HG02571 (cell line): ENCODE results near the gene GSTM2.

Source experiments
- ATAC-seq: cut with Tn5 transposase; IDR thresholded peaks from one replicate; pipeline ENCODE4 v1.9.1; 2021; ENCODE audit warnings: mild to moderate bottlenecking, moderate library complexity; ENCODE audit not compliant: unreplicated experiment

The GSTM2 gene

DNA sequence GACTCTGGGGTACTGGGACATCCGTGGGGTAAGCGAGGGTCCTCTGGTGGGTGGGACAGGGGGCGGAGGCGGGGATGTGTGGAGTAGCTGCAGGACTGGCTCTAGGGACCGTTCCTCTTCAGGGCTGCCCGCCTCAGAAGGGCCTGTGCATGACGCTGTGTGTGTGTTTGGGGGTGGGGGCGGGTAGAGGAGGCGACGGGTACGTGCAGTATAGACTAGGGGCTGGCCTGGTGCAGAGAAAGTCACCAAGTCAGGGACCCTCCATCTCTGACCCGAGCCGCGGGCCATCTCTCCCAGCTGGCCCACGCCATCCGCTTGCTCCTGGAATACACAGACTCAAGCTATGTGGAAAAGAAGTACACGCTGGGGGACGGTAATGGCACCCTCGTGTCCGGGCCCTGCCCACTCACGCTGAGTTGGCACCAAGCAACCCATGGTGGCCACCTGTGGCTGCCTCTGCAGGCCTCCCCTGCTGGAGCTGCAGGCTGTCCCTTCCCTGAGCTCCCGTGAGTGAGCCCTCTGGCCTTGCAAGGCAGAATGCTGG lies 44.5 kb downstream of the GSTM2 start:
- ATAC-seq: no peak

GRCh38 chr1:109713636-109714035 lies 45.8 kb downstream of the GSTM2 start:
- no peak for ATAC-seq

- no peak for ATAC-seq
Measured at GRCh38 chr1:109714661-109715372, 47.0 kb downstream of the GSTM2 start.

DNA sequence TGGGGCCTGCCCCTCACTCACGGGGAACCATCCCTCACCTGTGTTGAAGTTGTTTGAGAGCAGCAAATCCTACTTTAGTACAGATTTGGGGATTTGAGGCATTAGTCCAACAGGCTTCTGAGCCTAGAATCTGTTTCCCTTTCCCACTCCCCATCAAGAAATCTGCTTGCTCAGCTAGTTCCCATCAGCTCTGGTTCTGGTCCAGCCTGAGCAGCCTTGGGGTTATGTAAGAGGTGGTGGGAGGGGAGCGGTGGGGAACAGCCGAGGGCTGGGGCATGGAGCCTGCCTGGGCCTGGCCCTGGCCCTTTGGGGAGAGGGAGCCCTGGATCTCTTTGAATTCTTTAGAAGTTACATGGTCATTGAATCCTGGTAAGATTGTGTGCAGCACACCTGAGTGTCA lies 48.3 kb downstream of the GSTM2 start:
- ATAC-seq: no peak

GRCh38 chr1:109716570-109717090 lies 48.8 kb downstream of the GSTM2 start:
- ATAC-seq: no peak

DNA sequence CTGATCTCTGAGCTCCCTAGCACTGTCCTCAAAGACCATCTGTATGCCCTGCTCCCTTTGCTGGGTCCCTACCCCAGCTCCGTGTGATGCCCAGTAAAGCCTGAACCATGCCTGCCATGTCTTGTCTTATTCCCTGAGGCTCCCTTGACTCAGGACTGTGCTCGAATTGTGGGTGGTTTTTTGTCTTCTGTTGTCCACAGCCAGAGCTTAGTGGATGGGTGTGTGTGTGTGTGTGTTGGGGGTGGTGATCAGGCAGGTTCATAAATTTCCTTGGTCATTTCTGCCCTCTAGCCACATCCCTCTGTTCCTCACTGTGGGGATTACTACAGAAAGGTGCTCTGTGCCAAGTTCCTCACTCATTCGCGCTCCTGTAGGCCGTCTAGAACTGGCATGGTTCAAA lies 49.9 kb downstream of the GSTM2 start:
- ATAC-seq: no peak

DNA sequence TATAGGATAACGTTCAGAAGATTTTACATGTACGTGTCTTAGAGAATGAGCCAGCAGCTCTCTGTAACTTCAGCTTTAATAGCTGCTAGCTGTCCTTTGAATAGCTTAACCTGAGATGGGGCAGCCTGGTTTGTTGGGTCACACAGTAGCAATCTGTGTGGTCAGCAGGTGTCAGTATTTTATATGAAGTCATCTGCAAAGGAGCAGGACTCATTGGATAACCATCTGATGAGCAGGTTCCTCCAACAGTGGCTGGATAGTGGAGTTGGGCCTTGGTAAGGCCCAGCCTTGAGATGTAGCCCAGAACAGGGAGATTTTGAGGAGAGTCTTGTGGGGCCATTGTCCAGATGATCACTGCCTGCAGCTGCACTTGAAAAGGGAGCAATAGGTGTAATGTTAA lies 50.6 kb downstream of the GSTM2 start:
- ATAC-seq: no peak

DNA sequence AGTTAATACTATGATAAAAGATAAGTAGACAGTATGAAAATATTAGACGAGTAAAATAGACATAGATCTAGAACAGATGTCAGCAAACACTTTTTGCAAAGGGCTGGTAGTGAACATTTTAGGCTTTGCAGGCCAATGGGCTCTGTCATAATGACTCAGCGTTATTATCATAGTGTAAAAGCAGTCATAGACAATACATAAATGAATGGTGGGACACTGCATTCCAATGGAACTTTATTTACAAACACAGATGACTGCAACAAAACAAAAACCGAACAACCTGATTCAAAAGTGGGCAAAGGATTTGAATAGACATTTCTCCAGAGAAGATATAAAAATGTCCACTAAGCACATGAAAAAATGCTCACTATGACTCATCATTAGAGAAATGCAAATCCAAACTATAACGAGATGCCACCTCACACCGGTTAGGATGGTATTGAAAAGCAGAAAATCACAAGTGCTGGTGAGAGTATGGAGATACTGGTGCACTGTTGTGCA lies 51.5 kb downstream of the GSTM2 start:
- no peak for ATAC-seq

- no peak for ATAC-seq
Measured at GRCh38 chr1:109721042-109721441, 53.2 kb downstream of the GSTM2 start.

- no peak for ATAC-seq
Measured at GRCh38 chr1:109721971-109722370, 54.1 kb downstream of the GSTM2 start.

DNA sequence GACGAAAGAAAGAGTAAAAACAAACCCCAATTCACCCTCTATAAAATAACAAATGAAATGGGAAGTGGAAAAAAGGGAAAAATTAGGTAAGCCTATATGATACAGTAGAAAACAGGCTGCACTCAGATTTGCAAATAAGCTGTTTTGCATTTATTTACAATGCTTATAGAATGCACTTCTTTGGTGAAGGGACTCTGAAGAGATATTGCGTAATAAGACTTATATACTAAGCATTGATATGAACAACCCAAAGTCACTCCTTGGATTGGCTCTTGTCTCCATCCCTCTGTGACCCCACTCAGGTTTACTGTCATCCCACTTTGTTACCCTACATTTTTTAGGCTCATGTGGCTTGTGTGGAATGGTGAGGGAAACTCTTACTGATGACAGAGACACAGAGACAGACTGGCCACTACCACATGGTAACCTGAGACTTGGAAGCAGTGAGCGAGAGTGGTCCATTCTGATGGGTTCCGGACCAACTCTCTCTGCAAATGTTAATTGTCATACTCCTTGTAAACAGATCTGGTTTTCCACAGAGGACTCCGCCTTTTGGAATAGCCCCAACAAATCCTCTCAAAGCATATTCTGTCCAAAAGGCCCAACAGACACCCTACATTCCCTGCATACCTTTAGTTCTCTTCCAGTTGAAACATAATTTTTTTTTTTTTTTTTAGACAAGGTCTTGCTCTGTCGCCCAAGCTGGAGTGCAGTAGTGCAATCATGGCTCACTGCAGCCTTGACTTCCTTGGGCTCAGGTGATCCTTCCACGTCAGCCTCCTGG lies 55.2 kb downstream of the GSTM2 start:
- ATAC-seq: no peak
